HCT116 (cell line): ENCODE results near the gene MERTK. TPM values are rescaled to one million over a fixed set of nuclear protein-coding genes. Genes with fewer than 3 reads are reported as not detected.

Experiments
- ATAC-seq: fragments of 200-7000 bp; cut with Tn5 transposase; 2 replicates; pipeline ENCODE4 v1.9.1; 2020; ENCODE audit warnings: mild to moderate bottlenecking, moderate library complexity
- BruUV-seq: library from RNA; stranded (reverse); fragments of 400-500 nt; replicated peaks from 2 replicates; lab custom pipeline; 2021; lab: Mats Ljungman, UMichigan
- CTCF ChIA-PET: fragments of 300-600 bp; sonication (Branson Sonifier 250); formaldehyde crosslinking; loops from one replicate; lab custom pipeline; 2021; ENCODE audit warnings: antibody characterized with exemption; lab: Charles Lee
- POLR2A ChIA-PET: fragments of 300-600, 350-600 bp; sonication (Branson Sonifier 250); formaldehyde crosslinking; loops from one replicate; lab custom pipeline; 2021; ENCODE audit warnings: antibody characterized with exemption; lab: Charles Lee
- RAD21 ChIA-PET, 2 experiments: fragments of 300-600 bp; sonication (Branson Sonifier 250); formaldehyde crosslinking; loops; one replicate each; lab custom pipeline; 2023; ENCODE audit warnings: low total read pairs in 2 of 2; ENCODE audit not compliant: uncharacterized antibody in 2 of 2, unreplicated experiment in 2 of 2, low non-redundant PET in 1 of 2; lab: Charles Lee
- DNase-seq: peaks from one replicate; pipeline ENCODE4 v3.0.0-alpha.2; 2010; ENCODE audit warnings: low read depth, low spot score
- H2AFZ ChIP-seq: fragments of 200-600 bp; shearing (Covaris generic), sonication (generic); 2 replicates; pipeline ENCODE4 v1.6.1; 2017; ENCODE audit warnings: low read depth, mixed run types, mixed read lengths, antibody characterized with exemption, low read length; ENCODE audit not compliant: poor library complexity, severe bottlenecking
- H3K27ac ChIP-seq: 2 replicates; pipeline ENCODE4 v1.5.1; 2012; ENCODE audit warnings: low read depth, low read length
- H3K27me3 ChIP-seq: fragments of 200-600 bp; sonication (generic); 2 replicates; pipeline ENCODE4 v1.6.1; 2016; ENCODE audit warnings: mixed run types, low read length, mixed read lengths; ENCODE audit not compliant: insufficient read depth
- H3K36me3 ChIP-seq, 2 experiments: fragments of 200-500 bp in 1 of 2; fragments of 200-600 bp in 1 of 2; sonication (Bioruptor generic) in 1 of 2; sonication (generic) in 1 of 2; 2 replicates each; pipeline versions ENCODE4 v1.5.1 to v1.6.1; 2014 to 2016; ENCODE audit warnings: low read length in 2 of 2, inconsistent platforms in 1 of 2, mixed read lengths in 1 of 2, mixed run types in 1 of 2; ENCODE audit not compliant: insufficient read depth in 2 of 2, control insufficient read depth in 1 of 2
- H3K4me1 ChIP-seq, 2 experiments: fragments of 200-600 bp in 1 of 2; sonication (generic) in 1 of 2; 2 replicates each; pipeline versions ENCODE4 v1.5.1 to v1.6.1; 2012 to 2017; ENCODE audit warnings: low read length in 2 of 2, inconsistent platforms in 1 of 2, mild to moderate bottlenecking in 1 of 2, mixed read lengths in 1 of 2, mixed run types in 1 of 2, moderate library complexity in 1 of 2; ENCODE audit not compliant: insufficient read depth in 2 of 2, control insufficient read depth in 1 of 2
- H3K4me2 ChIP-seq: fragments of 200-600 bp; sonication (generic); 2 replicates; pipeline ENCODE4 v1.6.1; 2017; ENCODE audit warnings: mixed run types, low read length, mixed read lengths
- H3K4me3 ChIP-seq, 2 experiments: fragments of 200-600 bp in 1 of 2; sonication (generic) in 1 of 2; replicated peaks in 1 of 2; 2 replicates each; pipeline ENCODE4 v1.5.1; 2011 to 2016; ENCODE audit warnings: low read length in 2 of 2, control low read depth in 1 of 2, low read depth in 1 of 2, mild to moderate bottlenecking in 1 of 2, mixed read lengths in 1 of 2, mixed run types in 1 of 2
- H3K79me2 ChIP-seq: fragments of 200-600 bp; sonication (generic); 2 replicates; pipeline ENCODE4 v1.6.1; 2017; ENCODE audit warnings: mild to moderate bottlenecking, mixed run types, low read length, moderate library complexity, mixed read lengths; ENCODE audit not compliant: insufficient read depth
- H3K9ac ChIP-seq: fragments of 200-600 bp; sonication (generic); 2 replicates; pipeline ENCODE4 v1.6.1; 2016; ENCODE audit warnings: low read length, mixed read lengths
- H3K9me2 ChIP-seq: fragments of 200-600 bp; sonication (generic), shearing (Covaris generic); 2 replicates; pipeline ENCODE4 v1.6.1; 2017; ENCODE audit warnings: mixed run types, mild to moderate bottlenecking, moderate library complexity; ENCODE audit not compliant: insufficient read depth
- H3K9me3 ChIP-seq, 2 experiments: fragments of 200-500 bp in 1 of 2; fragments of 200-600 bp in 1 of 2; sonication (Bioruptor generic) in 1 of 2; sonication (generic) in 1 of 2; 2 replicates each; pipeline ENCODE4 v1.6.1; 2014 to 2017; ENCODE audit warnings: low read length in 2 of 2, mixed read lengths in 2 of 2, inconsistent platforms in 1 of 2, low read depth in 1 of 2, mild to moderate bottlenecking in 1 of 2, mixed run types in 1 of 2, moderate library complexity in 1 of 2; ENCODE audit not compliant: control insufficient read depth in 1 of 2, insufficient read depth in 1 of 2
- H4K20me1 ChIP-seq: fragments of 200-600 bp; sonication (generic), shearing (Covaris generic); 2 replicates; pipeline ENCODE4 v1.6.1; 2017; ENCODE audit warnings: mixed run types, mild to moderate bottlenecking, moderate library complexity; ENCODE audit not compliant: insufficient read depth
- EGR1 ChIP-seq: IDR thresholded peaks from 2 replicates; pipeline ENCODE4 v1.6.1; 2012; ENCODE audit warnings: low read depth
- ELF1 ChIP-seq: IDR thresholded peaks from 2 replicates; pipeline ENCODE4 v1.6.1; 2012; ENCODE audit warnings: low read depth, borderline replicate concordance
- FOSL1 ChIP-seq: IDR thresholded peaks from 2 replicates; pipeline ENCODE4 v1.6.1; 2012; ENCODE audit warnings: low read depth
- JUND ChIP-seq: IDR thresholded peaks from 2 replicates; pipeline ENCODE4 v1.6.1; 2012
- POLR2A ChIP-seq: IDR thresholded peaks from 2 replicates; pipeline ENCODE4 v1.7.0; 2011; ENCODE audit warnings: borderline replicate concordance; ENCODE audit not compliant: insufficient read depth, insufficient read length; ENCODE audit errors: extremely low read depth
- RAD21 ChIP-seq: IDR thresholded peaks from 2 replicates; pipeline ENCODE4 v1.6.1; 2012; ENCODE audit warnings: low read depth, mild to moderate bottlenecking
- YY1 ChIP-seq: IDR thresholded peaks from 2 replicates; pipeline ENCODE4 v1.6.1; 2011; ENCODE audit warnings: low read length, low read depth, moderate library complexity, mild to moderate bottlenecking; ENCODE audit not compliant: insufficient replicate concordance; ENCODE audit errors: extremely low read depth
- intact Hi-C: fragments of 100-400 bp; cut with micrococcal nuclease; formaldehyde crosslinking; loops from 2 replicates; pipeline ENCODE4 v1.10.0; 2022
- total RNA-seq: library from RNA; stranded (reverse); gene quantifications from one replicate; pipeline ENCODE4 v1.2.1, GENCODE V29; 2021; ENCODE audit not compliant: unreplicated experiment
- TF ChIP-seq, protein P1 (sequence below): IDR thresholded peaks from 2 replicates; pipeline ENCODE4 v1.6.1; 2012; ENCODE audit warnings: low read depth
- TF ChIP-seq, protein P2 (sequence below): IDR thresholded peaks from 2 replicates; pipeline ENCODE4 v1.6.1; 2012

Gene MERTK
- total RNA-seq, 1 experiment from 2014 or later = 5.7 TPM

DNA sequence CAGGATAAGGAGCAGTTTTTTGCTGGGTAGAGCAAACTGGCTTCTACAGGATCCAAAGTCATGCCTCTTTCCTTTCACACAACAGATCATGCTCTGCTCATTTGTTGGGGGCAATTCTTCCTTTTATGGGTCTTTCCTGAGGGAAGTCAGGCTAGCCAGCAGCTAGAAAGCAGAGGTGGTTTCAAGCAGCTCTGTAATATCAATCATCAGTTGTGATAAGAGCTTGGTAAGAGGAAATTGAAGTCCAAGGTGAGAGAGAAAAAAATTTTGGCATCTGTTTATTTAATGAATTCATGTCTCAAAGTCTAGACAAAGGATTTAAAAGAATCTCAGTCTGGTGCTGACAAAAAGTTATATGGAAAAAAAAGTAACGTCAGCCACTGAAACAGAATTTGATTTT lies 162.9 kb downstream of the MERTK start:
- no peak overlapping the region for H3K4me2 ChIP-seq
- H3K9me3 ChIP-seq = no peaks in the 10 kb centered on the region
- ChIA-PET POLR2A (no interaction called here), CTCF (no interaction called here), RAD21 (no interaction called here)
- peaks cover 11% of the 10 kb centered on the region for H3K79me2 ChIP-seq
- no peak overlapping the region for H2AFZ ChIP-seq
- H3K36me3 ChIP-seq = peaks cover 0 to 10% of the 10 kb centered on the region in 2 experiments; a peak in 1 of 4 replicates
- no peaks in the 10 kb centered on the region for H4K20me1 ChIP-seq
- peaks cover 12 to 14% of the 10 kb centered on the region in 2 experiments for H3K4me1 ChIP-seq
- no peak overlapping the region for H3K27ac ChIP-seq
- no peaks in the 10 kb centered on the region for H3K27me3 ChIP-seq
- no TSS peak for BruUV-seq
- ATAC-seq (no peak), DNase-seq (no peak)
- intact Hi-C loops = no loop called here
- no peak overlapping the region for H3K4me3 ChIP-seq
- no peak overlapping the region for H3K9ac ChIP-seq
- no peaks in the 10 kb centered on the region for H3K9me2 ChIP-seq
- no peak for TF ChIP-seq RAD21
- no peak for TF ChIP-seq FOSL1
- TF ChIP-seq, protein P1, sequence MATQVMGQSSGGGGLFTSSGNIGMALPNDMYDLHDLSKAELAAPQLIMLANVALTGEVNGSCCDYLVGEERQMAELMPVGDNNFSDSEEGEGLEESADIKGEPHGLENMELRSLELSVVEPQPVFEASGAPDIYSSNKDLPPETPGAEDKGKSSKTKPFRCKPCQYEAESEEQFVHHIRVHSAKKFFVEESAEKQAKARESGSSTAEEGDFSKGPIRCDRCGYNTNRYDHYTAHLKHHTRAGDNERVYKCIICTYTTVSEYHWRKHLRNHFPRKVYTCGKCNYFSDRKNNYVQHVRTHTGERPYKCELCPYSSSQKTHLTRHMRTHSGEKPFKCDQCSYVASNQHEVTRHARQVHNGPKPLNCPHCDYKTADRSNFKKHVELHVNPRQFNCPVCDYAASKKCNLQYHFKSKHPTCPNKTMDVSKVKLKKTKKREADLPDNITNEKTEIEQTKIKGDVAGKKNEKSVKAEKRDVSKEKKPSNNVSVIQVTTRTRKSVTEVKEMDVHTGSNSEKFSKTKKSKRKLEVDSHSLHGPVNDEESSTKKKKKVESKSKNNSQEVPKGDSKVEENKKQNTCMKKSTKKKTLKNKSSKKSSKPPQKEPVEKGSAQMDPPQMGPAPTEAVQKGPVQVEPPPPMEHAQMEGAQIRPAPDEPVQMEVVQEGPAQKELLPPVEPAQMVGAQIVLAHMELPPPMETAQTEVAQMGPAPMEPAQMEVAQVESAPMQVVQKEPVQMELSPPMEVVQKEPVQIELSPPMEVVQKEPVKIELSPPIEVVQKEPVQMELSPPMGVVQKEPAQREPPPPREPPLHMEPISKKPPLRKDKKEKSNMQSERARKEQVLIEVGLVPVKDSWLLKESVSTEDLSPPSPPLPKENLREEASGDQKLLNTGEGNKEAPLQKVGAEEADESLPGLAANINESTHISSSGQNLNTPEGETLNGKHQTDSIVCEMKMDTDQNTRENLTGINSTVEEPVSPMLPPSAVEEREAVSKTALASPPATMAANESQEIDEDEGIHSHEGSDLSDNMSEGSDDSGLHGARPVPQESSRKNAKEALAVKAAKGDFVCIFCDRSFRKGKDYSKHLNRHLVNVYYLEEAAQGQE = no peak
- no peak for TF ChIP-seq POLR2A
- TF ChIP-seq ELF1 = no peak
- TF ChIP-seq, protein P2, sequence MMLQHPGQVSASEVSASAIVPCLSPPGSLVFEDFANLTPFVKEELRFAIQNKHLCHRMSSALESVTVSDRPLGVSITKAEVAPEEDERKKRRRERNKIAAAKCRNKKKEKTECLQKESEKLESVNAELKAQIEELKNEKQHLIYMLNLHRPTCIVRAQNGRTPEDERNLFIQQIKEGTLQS = no peak
- TF ChIP-seq YY1 = no peak
- TF ChIP-seq EGR1 = no peak
- no peak for TF ChIP-seq JUND
